HG02610 (cell line): Measurements from ENCODE around the gene SERINC3.

ENCODE experiments used
- ATAC-seq: cut with Tn5 transposase; IDR thresholded peaks from one replicate; pipeline ENCODE4 v1.9.1; 2021; ENCODE audit warnings: mild to moderate bottlenecking, moderate library complexity; ENCODE audit not compliant: unreplicated experiment

The SERINC3 gene

GRCh38 chr20:44533928-44534327 is 12.1 kb upstream of the SERINC3 start:
- ATAC-seq = no peak

GRCh38 chr20:44532981-44533331 is 11.1 kb upstream of the SERINC3 start:
- ATAC-seq = no peak

GRCh38 chr20:44532259-44532980 is 10.6 kb upstream of the SERINC3 start:
- ATAC-seq = no peak

GRCh38 chr20:44528309-44528708 is 6.4 kb upstream of the SERINC3 start:
- no peak for ATAC-seq

- ATAC-seq = no peak
Measured at GRCh38 chr20:44527716-44528199, 5.9 kb upstream of the SERINC3 start.

- no peak for ATAC-seq
Measured at GRCh38 chr20:44526129-44526528, 4.3 kb upstream of the SERINC3 start.

- no peak for ATAC-seq
Measured at GRCh38 chr20:44523746-44524145, 1.9 kb upstream of the SERINC3 start.

GRCh38 chr20:44522841-44523240 is 971 bp upstream of the SERINC3 start:
- no peak for ATAC-seq

GRCh38 chr20:44520881-44521280 is 989 bp downstream of the SERINC3 start:
- no peak for ATAC-seq

- no peak for ATAC-seq
Measured at GRCh38 chr20:44518248-44518647, 3.6 kb downstream of the SERINC3 start.

GRCh38 chr20:44517454-44517853 is 4.4 kb downstream of the SERINC3 start:
- no peak for ATAC-seq

GRCh38 chr20:44516491-44516890 is 5.4 kb downstream of the SERINC3 start:
- no peak for ATAC-seq

GRCh38 chr20:44513871-44514270 is 8.0 kb downstream of the SERINC3 start:
- no peak for ATAC-seq

- no peak for ATAC-seq
Measured at GRCh38 chr20:44509762-44510161, 12.1 kb downstream of the SERINC3 start.

- ATAC-seq = no peak
Measured at GRCh38 chr20:44504402-44505307, 17.2 kb downstream of the SERINC3 start.

GRCh38 chr20:44502968-44503367 is 18.9 kb downstream of the SERINC3 start:
- ATAC-seq = no peak

GRCh38 chr20:44501448-44501847 is 20.4 kb downstream of the SERINC3 start:
- ATAC-seq = no peak

- ATAC-seq = no peak
Measured at GRCh38 chr20:44500221-44500620, 21.6 kb downstream of the SERINC3 start.

- no peak for ATAC-seq
Measured at GRCh38 chr20:44497761-44498160, 24.1 kb downstream of the SERINC3 start.

- ATAC-seq = no peak
Measured at GRCh38 chr20:44496976-44497375, 24.9 kb downstream of the SERINC3 start.

- no peak for ATAC-seq
Measured at GRCh38 chr20:44495802-44496481, 25.9 kb downstream of the SERINC3 start.
